SJCRH30 (cell line): ENCODE measurements around the gene PGA3. TPM values are rescaled to one million over a fixed set of nuclear protein-coding genes. Genes with fewer than 3 reads are reported as not detected.
"Not testable (repeated sequence)": the region's sequence is repeated elsewhere in the genome, so short reads cannot be mapped to it uniquely, and the experiment has no call there.

Experiments used
- DNase-seq, 2 experiments: peaks; one replicate each; pipeline ENCODE4 v3.0.0-alpha.2; 2015 to 2020
- H3K27ac ChIP-seq: fragments of 250-450 bp; sonication (Bioruptor Pico); 2 replicates; pipeline ENCODE4 v1.5.1; 2020; ENCODE audit warnings: mild to moderate bottlenecking, moderate library complexity
- H3K27me3 ChIP-seq: fragments of 250-450 bp; sonication (Bioruptor Pico); 2 replicates; pipeline ENCODE4 v1.5.1; 2020; ENCODE audit warnings: mild to moderate bottlenecking, moderate library complexity
- H3K36me3 ChIP-seq: fragments of 250-450 bp; sonication (Bioruptor Pico); 2 replicates; pipeline ENCODE4 v1.5.1; 2020; ENCODE audit warnings: mild to moderate bottlenecking, moderate library complexity
- H3K4me1 ChIP-seq: fragments of 250-450 bp; sonication (Bioruptor Pico); 2 replicates; pipeline ENCODE4 v1.5.1; 2020; ENCODE audit warnings: mild to moderate bottlenecking, moderate library complexity
- H3K4me3 ChIP-seq: fragments of 250-450 bp; sonication (Bioruptor Pico); 2 replicates; pipeline ENCODE4 v1.5.1; 2020; ENCODE audit warnings: mild to moderate bottlenecking, moderate library complexity
- H3K9me3 ChIP-seq: fragments of 250-450 bp; sonication (Bioruptor Pico); replicated peaks from 2 replicates; pipeline ENCODE4 v1.5.1; 2020; ENCODE audit warnings: mild to moderate bottlenecking, moderate library complexity
- total RNA-seq: library from RNA; depleted of rRNA; stranded (reverse); fragments of >200 nt; shearing (Covaris generic); gene quantifications from 2 replicates; pipeline ENCODE4 v1.2.3, GENCODE V29; 2014

The PGA3 gene
- total RNA-seq, 1 experiment from 2014 or later: not detected

DNA sequence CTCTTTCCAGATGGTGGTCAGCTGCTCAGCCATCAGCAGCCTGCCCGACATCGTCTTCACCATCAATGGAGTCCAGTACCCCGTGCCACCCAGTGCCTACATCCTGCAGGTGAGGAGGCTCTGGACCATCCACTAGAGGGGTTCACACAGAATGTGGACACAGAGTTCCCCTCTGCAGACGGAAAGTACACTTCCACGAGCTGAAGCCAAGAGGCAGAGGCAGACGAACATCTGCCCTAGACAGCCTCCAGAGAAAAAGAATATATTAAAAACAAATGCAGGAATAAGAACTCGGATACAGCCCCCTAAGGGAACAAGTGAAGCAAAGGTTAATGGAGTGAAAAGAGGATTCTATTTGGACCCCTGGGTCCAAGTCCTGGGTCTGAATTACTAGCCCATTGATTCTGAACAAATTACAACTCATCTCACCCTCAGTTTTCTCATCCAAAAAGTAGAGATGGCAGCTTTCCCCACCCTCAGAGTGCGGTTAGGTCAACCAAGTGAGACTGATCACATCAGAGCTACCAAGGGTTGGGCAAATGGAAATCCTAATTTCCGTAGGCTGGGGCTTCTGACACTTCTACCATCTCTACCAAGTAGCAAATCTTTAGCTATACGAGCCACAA, 8.1 kb downstream of the PGA3 start:
- H3K9me3 ChIP-seq: not testable (repeated sequence)

GRCh38 chr11:61212202-61212601, 8.9 kb downstream of the PGA3 start:
- not testable (repeated sequence) for H3K9me3 ChIP-seq, H3K27me3 ChIP-seq, DNase-seq, H3K36me3 ChIP-seq, H3K27ac ChIP-seq, H3K4me1 ChIP-seq, H3K4me3 ChIP-seq

More for the DNA sequence above, 8.1 kb downstream of the PGA3 start:
- not testable (repeated sequence) for H3K36me3 ChIP-seq, DNase-seq, H3K4me1 ChIP-seq, H3K4me3 ChIP-seq, H3K27me3 ChIP-seq, H3K27ac ChIP-seq

DNA sequence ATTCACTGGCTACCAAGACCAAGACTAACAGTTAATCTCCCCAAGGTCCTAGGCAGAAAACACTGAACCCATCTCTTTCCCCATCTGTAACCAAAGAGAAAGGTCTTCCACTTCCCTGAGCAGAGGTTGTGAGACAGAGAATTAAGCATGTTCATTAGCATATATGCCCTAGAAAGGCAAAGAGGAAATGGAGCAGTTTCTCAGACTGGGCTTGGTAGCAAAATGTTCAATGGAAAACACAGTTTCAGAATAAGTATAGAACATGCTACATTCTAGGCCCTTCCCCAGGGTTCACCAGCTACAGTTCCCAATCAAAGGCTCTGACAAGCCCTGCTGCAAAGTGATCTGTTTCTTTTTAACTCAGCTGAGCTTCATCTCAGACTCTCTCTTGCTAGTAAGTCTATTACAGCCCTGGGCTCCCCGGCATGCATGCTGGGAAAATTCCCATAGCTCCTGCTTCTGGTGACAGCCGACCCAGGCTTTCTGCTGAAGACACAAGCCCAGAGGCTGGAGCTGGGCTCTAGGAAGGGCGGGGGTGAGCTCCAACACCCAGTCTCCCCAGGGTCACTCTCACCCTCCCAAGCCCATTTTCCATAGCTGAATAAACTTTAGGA, 10.5 kb downstream of the PGA3 start:
- H3K9me3 ChIP-seq, H3K27me3 ChIP-seq, H3K4me3 ChIP-seq, H3K36me3 ChIP-seq, DNase-seq, H3K4me1 ChIP-seq, H3K27ac ChIP-seq: not testable (repeated sequence)

DNA sequence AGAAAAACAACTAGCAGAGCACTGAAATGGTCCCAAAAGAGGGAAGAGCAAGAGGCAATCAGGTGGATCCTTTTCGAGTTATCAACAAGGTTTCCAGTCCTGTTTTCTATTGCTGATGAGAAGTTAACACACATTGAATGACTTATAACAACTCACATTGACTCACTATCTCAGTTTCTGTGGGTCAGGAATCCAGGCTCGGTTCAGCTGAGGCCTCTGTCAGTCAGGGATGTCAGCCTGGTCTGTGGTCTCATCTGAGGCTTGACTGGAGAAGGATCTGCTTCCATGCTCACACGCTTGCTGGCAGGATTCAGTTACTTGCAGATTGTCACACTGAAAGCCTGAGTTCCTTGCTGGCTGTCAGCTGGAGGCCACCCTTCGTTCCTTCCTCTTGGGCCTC, 15.0 kb downstream of the PGA3 start:
- H3K4me3 ChIP-seq, H3K9me3 ChIP-seq, H3K36me3 ChIP-seq: not testable (repeated sequence)

DNA sequence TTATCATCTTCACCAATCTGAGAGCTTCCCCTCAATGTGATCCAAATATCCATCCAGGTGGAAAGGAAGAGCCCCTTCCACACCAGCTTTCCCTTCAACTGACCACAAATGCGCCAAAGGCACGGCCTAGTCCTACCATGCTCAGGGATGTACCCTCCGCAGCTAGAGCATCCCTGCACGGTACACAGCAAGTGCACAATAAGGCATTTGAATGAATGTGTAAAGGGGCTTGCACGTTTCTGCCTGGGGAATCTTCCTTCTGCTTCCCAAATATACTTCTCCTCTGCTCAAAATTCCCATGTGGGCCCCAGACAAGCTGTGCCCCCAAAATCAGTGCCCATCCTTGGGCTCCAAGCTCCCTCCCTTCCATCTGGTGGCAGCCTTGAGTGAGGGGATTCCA, 15.7 kb downstream of the PGA3 start:
- not testable (repeated sequence) for H3K36me3 ChIP-seq, H3K27ac ChIP-seq, H3K27me3 ChIP-seq, H3K4me3 ChIP-seq, H3K4me1 ChIP-seq, DNase-seq, H3K9me3 ChIP-seq

More for the DNA sequence above, 15.0 kb downstream of the PGA3 start:
- DNase-seq, H3K27me3 ChIP-seq, H3K27ac ChIP-seq, H3K4me1 ChIP-seq: not testable (repeated sequence)

DNA sequence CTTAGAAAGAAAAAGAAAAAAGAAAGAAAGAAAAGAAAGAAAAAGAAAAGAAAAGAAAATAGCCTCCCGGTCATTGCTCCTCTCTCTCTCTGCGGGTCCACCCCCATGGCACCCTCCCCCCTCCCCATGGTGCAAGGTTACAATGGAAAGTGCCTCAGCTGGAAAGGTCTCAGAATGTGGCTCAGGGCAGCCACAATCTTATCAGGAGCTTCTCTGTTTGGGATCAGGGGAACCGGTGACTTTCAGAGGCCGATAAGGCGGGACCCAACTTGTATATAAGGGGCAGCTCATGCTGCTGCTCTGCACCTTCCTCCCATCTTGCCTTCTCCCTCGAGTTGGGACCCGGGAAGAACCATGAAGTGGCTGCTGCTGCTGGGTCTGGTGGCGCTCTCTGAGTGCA, 18.7 kb downstream of the PGA3 start, which contains the start of gene PGA4:
TSS of gene PGA4 (plus strand) at position 301 of the 400 bp plus-strand sequence. CDS start at position 355, 54 bp downstream.
- not testable (repeated sequence) for H3K27ac ChIP-seq, H3K27me3 ChIP-seq, H3K4me1 ChIP-seq, H3K9me3 ChIP-seq, H3K36me3 ChIP-seq, H3K4me3 ChIP-seq, DNase-seq

DNA sequence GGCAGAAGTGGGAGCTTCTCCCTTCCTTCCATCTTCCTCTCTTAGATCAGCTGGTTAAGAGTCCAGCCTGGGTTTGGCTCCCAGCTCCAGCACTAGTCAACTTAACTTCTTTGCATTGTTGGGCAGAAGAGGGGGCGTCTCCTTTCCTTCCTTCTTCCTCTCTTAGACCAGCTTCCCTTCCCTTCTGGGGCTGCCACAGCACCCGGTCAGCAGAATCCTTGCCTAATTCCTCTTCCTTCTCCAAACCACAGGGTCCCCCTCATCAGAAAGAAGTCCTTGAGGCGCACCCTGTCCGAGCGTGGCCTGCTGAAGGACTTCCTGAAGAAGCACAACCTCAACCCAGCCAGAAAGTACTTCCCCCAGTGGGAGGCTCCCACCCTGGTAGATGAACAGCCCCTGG, 19.4 kb downstream of the PGA3 start:
- H3K27me3 ChIP-seq, H3K4me3 ChIP-seq, H3K9me3 ChIP-seq, H3K36me3 ChIP-seq, H3K27ac ChIP-seq, DNase-seq, H3K4me1 ChIP-seq: not testable (repeated sequence)

- not testable (repeated sequence) for H3K27me3 ChIP-seq, H3K9me3 ChIP-seq, H3K4me1 ChIP-seq, H3K36me3 ChIP-seq, H3K27ac ChIP-seq, DNase-seq, H3K4me3 ChIP-seq
Observed at GRCh38 chr11:61226457-61227137, 23.3 kb downstream of the PGA3 start.

DNA sequence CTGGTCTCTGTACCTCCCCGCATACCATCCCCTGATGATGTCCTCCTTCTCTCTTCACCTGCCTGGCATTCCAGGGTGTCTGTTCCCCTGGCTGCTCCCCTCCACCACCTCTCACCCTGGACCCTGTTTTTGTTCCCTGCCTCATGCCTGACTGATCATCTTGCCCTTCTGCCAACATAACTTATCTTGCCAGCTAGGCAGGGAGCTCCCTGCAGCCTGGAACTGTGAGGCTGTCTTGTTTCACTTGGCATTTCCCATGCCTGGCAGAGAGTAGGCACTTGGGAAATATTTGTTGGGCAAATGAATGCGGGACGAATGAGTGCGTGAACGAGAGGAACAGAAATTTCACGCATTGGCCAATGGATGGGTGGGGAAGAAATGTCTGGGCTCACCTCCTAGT, 26.1 kb downstream of the PGA3 start:
- not testable (repeated sequence) for H3K36me3 ChIP-seq, H3K27me3 ChIP-seq, H3K4me1 ChIP-seq, H3K9me3 ChIP-seq, H3K27ac ChIP-seq, DNase-seq, H3K4me3 ChIP-seq

GRCh38 chr11:61231033-61231432, 27.7 kb downstream of the PGA3 start:
- not testable (repeated sequence) for H3K4me1 ChIP-seq, H3K27ac ChIP-seq, H3K4me3 ChIP-seq, H3K27me3 ChIP-seq, DNase-seq, H3K36me3 ChIP-seq, H3K9me3 ChIP-seq

DNA sequence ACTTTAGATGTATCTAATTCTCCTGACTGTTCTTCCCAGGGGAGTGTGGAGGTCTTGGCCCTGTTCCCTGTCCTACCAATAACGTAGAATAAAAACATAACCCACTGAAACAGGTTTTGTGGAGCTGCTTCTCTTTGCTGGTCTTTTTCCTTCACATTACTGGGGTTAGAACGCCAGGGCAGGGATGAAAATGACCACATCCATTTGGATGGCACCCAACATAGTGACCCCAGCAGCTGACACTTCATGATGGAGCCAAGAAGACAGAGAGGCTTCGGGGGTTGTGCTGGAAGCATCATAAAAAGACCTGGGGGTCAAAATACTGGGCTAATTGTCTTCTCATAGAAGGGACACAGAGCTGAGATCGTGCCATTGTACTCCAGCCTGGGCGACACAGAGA, 28.3 kb downstream of the PGA3 start:
- H3K27me3 ChIP-seq, H3K9me3 ChIP-seq, H3K27ac ChIP-seq, DNase-seq, H3K36me3 ChIP-seq, H3K4me3 ChIP-seq, H3K4me1 ChIP-seq: not testable (repeated sequence)

DNA sequence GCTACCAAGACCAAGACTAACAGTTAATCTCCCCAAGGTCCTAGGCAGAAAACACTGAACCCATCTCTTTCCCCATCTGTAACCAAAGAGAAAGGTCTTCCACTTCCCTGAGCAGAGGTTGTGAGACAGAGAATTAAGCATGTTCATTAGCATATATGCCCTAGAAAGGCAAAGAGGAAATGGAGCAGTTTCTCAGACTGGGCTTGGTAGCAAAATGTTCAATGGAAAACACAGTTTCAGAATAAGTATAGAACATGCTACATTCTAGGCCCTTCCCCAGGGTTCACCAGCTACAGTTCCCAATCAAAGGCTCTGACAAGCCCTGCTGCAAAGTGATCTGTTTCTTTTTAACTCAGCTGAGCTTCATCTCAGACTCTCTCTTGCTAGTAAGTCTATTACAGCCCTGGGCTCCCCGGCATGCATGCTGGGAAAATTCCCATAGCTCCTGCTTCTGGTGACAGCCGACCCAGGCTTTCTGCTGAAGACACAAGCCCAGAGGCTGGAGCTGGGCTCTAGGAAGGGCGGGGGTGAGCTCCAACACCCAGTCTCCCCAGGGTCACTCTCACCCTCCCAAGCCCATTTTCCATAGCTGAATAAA, 29.3 kb downstream of the PGA3 start:
- H3K36me3 ChIP-seq, H3K27ac ChIP-seq, H3K9me3 ChIP-seq, H3K4me1 ChIP-seq, DNase-seq, H3K27me3 ChIP-seq, H3K4me3 ChIP-seq: not testable (repeated sequence)

GRCh38 chr11:61237130-61237529, 33.8 kb downstream of the PGA3 start:
- H3K36me3 ChIP-seq, H3K4me3 ChIP-seq, H3K4me1 ChIP-seq, H3K27me3 ChIP-seq, H3K27ac ChIP-seq, DNase-seq, H3K9me3 ChIP-seq: not testable (repeated sequence)

GRCh38 chr11:61240288-61240687, 37.0 kb downstream of the PGA3 start:
- not testable (repeated sequence) for H3K36me3 ChIP-seq, H3K4me3 ChIP-seq, H3K27me3 ChIP-seq, H3K4me1 ChIP-seq, H3K9me3 ChIP-seq, H3K27ac ChIP-seq, DNase-seq

- not testable (repeated sequence) for H3K27me3 ChIP-seq, H3K27ac ChIP-seq, DNase-seq, H3K4me1 ChIP-seq, H3K4me3 ChIP-seq, H3K36me3 ChIP-seq, H3K9me3 ChIP-seq
Observed at GRCh38 chr11:61240875-61241274, 37.6 kb downstream of the PGA3 start, which contains the start of gene PGA5. TSS of gene PGA5 (plus strand) at chr11:61241175. CDS start at chr11:61241227, 52 bp downstream.
